ENCODE results near the gene DNAH10.

GRCh38 chr12:123861392-123861791 lies 99.3 kb downstream of the DNAH10 start:
- TF ChIP-seq POLR2A (IDR thresholded peaks at IDR 0.05; ENCODE audit: low read depth, low read length) (no peak), CTCF (conservative IDR thresholded peaks at IDR 0.05; ENCODE audit: low read depth, low read length) (no peak), FOS (IDR thresholded peaks at IDR 0.05; ENCODE audit: low read depth, low read length) (no peak), SMC3 (IDR thresholded peaks at IDR 0.05; ENCODE audit: low read depth, low read length) (no peak), RCOR1 (IDR thresholded peaks at IDR 0.05; ENCODE audit: insufficient replicate concordance, low read length) (no peak), USF2 (IDR thresholded peaks at IDR 0.05; ENCODE audit: low read depth, low read length) (no peak), MAFK (IDR thresholded peaks at IDR 0.05; ENCODE audit: low read depth, low read length) (no peak), NFE2L2 (IDR thresholded peaks at IDR 0.05; ENCODE audit: low read depth, low read length) (no peak)
